ENCODE measurements around the gene JCHAIN. TPM values are rescaled to one million over a fixed set of nuclear protein-coding genes. Genes with fewer than 3 reads are reported as not detected.
"Not testable (repeated sequence)": the region's sequence is repeated elsewhere in the genome, so short reads cannot be mapped to it uniquely, and the experiment has no call there.

Gene JCHAIN
- total and polyA plus RNA-seq, 2 of the 13 experiments (the other 11 are each of a cell fraction or from before 2014, with no cell fraction given) = not detected

- TF ChIP-seq ZNF451 (CRISPR knock-in tag; IDR thresholded peaks at IDR 0.05) = no peak
- TF ChIP-seq ZNF83 (CRISPR knock-in tag; IDR thresholded peaks at IDR 0.05; ENCODE audit: borderline replicate concordance) = no peak
- no peak for TF ChIP-seq TARDBP (CRISPR knock-in tag; IDR thresholded peaks at IDR 0.05)
- TF ChIP-seq ZSCAN21 (CRISPR knock-in tag; IDR thresholded peaks at IDR 0.05; ENCODE audit: borderline replicate concordance) = no peak
- no peak for TF ChIP-seq PLRG1 (conservative IDR thresholded peaks at IDR 0.05)
- TF ChIP-seq SMC3 (IDR thresholded peaks at IDR 0.05; ENCODE audit: low read length) = peak; percentile 35; the same call in 1 of the 2 replicates
Observed at GRCh38 chr4:70651864-70652506, 14.3 kb downstream of the JCHAIN start (continued).

- CTCF ChIA-PET (ENCODE audit: low intra/inter-chr PET ratio, low total read pairs); H3K4me1 ChIP-seq (ENCODE audit: insufficient read depth, low read length); BruUV-seq (replicated peaks); H3K4me3 ChIP-seq (replicated peaks in 1 of 3; ENCODE audit: insufficient read depth in 1 of 3, low read depth in 2 of 3, low read length in 3 of 3); H3K79me2 ChIP-seq (ENCODE audit: insufficient read depth, low read length); FAIRE-seq; DNase-seq (ENCODE audit: low spot score); ATAC-seq; H4K20me1 ChIP-seq (ENCODE audit: insufficient read depth, low read length); POLR2A ChIA-PET; H3K27ac ChIP-seq (ENCODE audit: extremely low read length, insufficient read depth, low read length); H3K9me3 ChIP-seq (ENCODE audit: low read length); H3K9ac ChIP-seq (ENCODE audit: insufficient read depth, low read depth, low read length); H3K36me3 ChIP-seq (replicated peaks in 1 of 2; ENCODE audit: control insufficient read depth in 1 of 2, insufficient read depth in 2 of 2, low read length in 2 of 2); H3K4me2 ChIP-seq (ENCODE audit: low read depth, low read length); H3K27me3 ChIP-seq (ENCODE audit: control insufficient read depth in 1 of 2, insufficient read depth in 2 of 2, low read length in 2 of 2); H2AFZ ChIP-seq (ENCODE audit: low read length): not testable (repeated sequence)
- in situ Hi-C loops (cut with HindIII; ENCODE audit: extremely low pct_ligation_motif_present, low pct_unique_long_range_greater_than_20kb) = loop anchor here (25.0 kb wide), 2 partner anchors 362 to 1062 kb away; no protein-coding TSS in a partner anchor
- WGBS (ENCODE audit: low lambda C conversion rate) = 51% methylated on average over 4 of the region's 4 CpGs
- intact Hi-C loops (cut with micrococcal nuclease; ENCODE audit: unreplicated experiment) = loop anchor here (5.0 to 10.0 kb wide), 3 partner anchors 37 to 254 kb away; partner anchors contain the start of genes MOB1B and UTP3
Observed at GRCh38 chr4:70650741-70651140, 15.6 kb downstream of the JCHAIN start.

GRCh38 chr4:70640192-70640591, 26.1 kb downstream of the JCHAIN start:
- WGBS (ENCODE audit: low lambda C conversion rate) = 27% methylated on average over 2 of the region's 2 CpGs
- TF ChIP-seq ZNF383 (CRISPR knock-in tag; IDR thresholded peaks at IDR 0.05; ENCODE audit: borderline replicate concordance) = no peak
- TF ChIP-seq SMYD3 (CRISPR knock-in tag; IDR thresholded peaks at IDR 0.05) = no peak
- TF ChIP-seq ZNF501 (CRISPR knock-in tag; IDR thresholded peaks at IDR 0.05) = no peak
- no peak for TF ChIP-seq BRF2 (CRISPR knock-in tag; IDR thresholded peaks at IDR 0.05)
- TF ChIP-seq PAF1 (CRISPR knock-in tag; IDR thresholded peaks at IDR 0.05) = no peak
- no peak for TF ChIP-seq ZNF775 (CRISPR knock-in tag; IDR thresholded peaks at IDR 0.05; ENCODE audit: borderline replicate concordance)
- no peak for TF ChIP-seq KAT7 (CRISPR knock-in tag; IDR thresholded peaks at IDR 0.05; ENCODE audit: borderline replicate concordance)
- TF ChIP-seq ZNF710 (CRISPR knock-in tag; IDR thresholded peaks at IDR 0.05; ENCODE audit: borderline replicate concordance) = no peak
- TF ChIP-seq ZNF746 (CRISPR knock-in tag; IDR thresholded peaks at IDR 0.05) = no peak

More at GRCh38 chr4:70640192-70640591, 26.1 kb downstream of the JCHAIN start:
- no peaks in the 10 kb centered on the region for H3K36me3 ChIP-seq (replicated peaks in 1 of 2; ENCODE audit: control insufficient read depth in 1 of 2, insufficient read depth in 2 of 2, low read length in 2 of 2)
- H3K4me3 ChIP-seq (replicated peaks in 1 of 3; ENCODE audit: insufficient read depth in 1 of 3, low read depth in 2 of 3, low read length in 3 of 3) = no peak overlapping the region
- H3K27me3 ChIP-seq (ENCODE audit: control insufficient read depth in 1 of 2, insufficient read depth in 2 of 2, low read length in 2 of 2) = no peaks in the 10 kb centered on the region
- no peaks in the 10 kb centered on the region for H4K20me1 ChIP-seq (ENCODE audit: insufficient read depth, low read length)
- H3K4me2 ChIP-seq (ENCODE audit: low read depth, low read length) = no peak overlapping the region
- H2AFZ ChIP-seq (ENCODE audit: low read length) = no peak overlapping the region
- in situ Hi-C loops (cut with HindIII; ENCODE audit: extremely low pct_ligation_motif_present, low pct_unique_long_range_greater_than_20kb) = no loop called here
- ATAC-seq (no peak), DNase-seq (ENCODE audit: low spot score) (no peak), FAIRE-seq (no peak)
- H3K4me1 ChIP-seq (ENCODE audit: insufficient read depth, low read length) = peaks cover 8% of the 10 kb centered on the region; the same call in 1 of the 2 replicates
- CTCF ChIA-PET (ENCODE audit: low intra/inter-chr PET ratio, low total read pairs) = no interaction called here
- no peaks in the 10 kb centered on the region for H3K9me3 ChIP-seq (ENCODE audit: low read length)
- intact Hi-C loops (cut with micrococcal nuclease; ENCODE audit: unreplicated experiment) = no loop called here
- no peak overlapping the region for H3K27ac ChIP-seq (ENCODE audit: extremely low read length, insufficient read depth, low read length)
- POLR2A ChIA-PET = no interaction called here
- no peak overlapping the region for H3K9ac ChIP-seq (ENCODE audit: insufficient read depth, low read depth, low read length)
- H3K79me2 ChIP-seq (ENCODE audit: insufficient read depth, low read length) = no peaks in the 10 kb centered on the region
- BruUV-seq (replicated peaks) = no TSS peak
